ENCODE results near the gene SDCCAG8.

The SDCCAG8 gene

GRCh38 chr1:243483952-243484351, 228.1 kb downstream of the SDCCAG8 start:
- DNase-seq (ENCODE audit: low read depth), result no peak

- DNase-seq (ENCODE audit: low read depth), result no peak
Observed at GRCh38 chr1:243487036-243487648, 231.3 kb downstream of the SDCCAG8 start.

- DNase-seq (ENCODE audit: low read depth), result no peak
Observed at GRCh38 chr1:243487649-243488227, 231.9 kb downstream of the SDCCAG8 start.

GRCh38 chr1:243488459-243489157, 232.8 kb downstream of the SDCCAG8 start:
- DNase-seq (ENCODE audit: low read depth), result no peak

GRCh38 chr1:243489158-243489527, 233.3 kb downstream of the SDCCAG8 start:
- DNase-seq (ENCODE audit: low read depth), result no peak

- no peak for DNase-seq (ENCODE audit: low read depth)
Observed at GRCh38 chr1:243489681-243490546, 234.1 kb downstream of the SDCCAG8 start.

- no peak for DNase-seq (ENCODE audit: low read depth)
Observed at GRCh38 chr1:243490748-243491686, 235.2 kb downstream of the SDCCAG8 start.

- no peak for DNase-seq (ENCODE audit: low read depth)
Observed at GRCh38 chr1:243493156-243494129, 237.6 kb downstream of the SDCCAG8 start.

- no peak for DNase-seq (ENCODE audit: low read depth)
Observed at GRCh38 chr1:243494741-243495431, 239.0 kb downstream of the SDCCAG8 start.

- no peak for DNase-seq (ENCODE audit: low read depth)
Observed at GRCh38 chr1:243495442-243496186, 239.8 kb downstream of the SDCCAG8 start.

GRCh38 chr1:243496187-243496646, 240.4 kb downstream of the SDCCAG8 start:
- no peak for DNase-seq (ENCODE audit: low read depth)

- DNase-seq (ENCODE audit: low read depth), result no peak
Observed at GRCh38 chr1:243496806-243497205, 241.0 kb downstream of the SDCCAG8 start.

- DNase-seq (ENCODE audit: low read depth), result no peak
Observed at GRCh38 chr1:243497939-243498681, 242.3 kb downstream of the SDCCAG8 start.

- no peak for DNase-seq (ENCODE audit: low read depth)
Observed at GRCh38 chr1:243499248-243499647, 243.4 kb downstream of the SDCCAG8 start.

- no peak for DNase-seq (ENCODE audit: low read depth)
Observed at GRCh38 chr1:243499711-243500110, 243.9 kb downstream of the SDCCAG8 start.

GRCh38 chr1:243500512-243500911, 244.7 kb downstream of the SDCCAG8 start:
- DNase-seq (ENCODE audit: low read depth), result no peak

- no peak for DNase-seq (ENCODE audit: low read depth)
Observed at GRCh38 chr1:243501002-243501401, 245.2 kb downstream of the SDCCAG8 start.

- DNase-seq (ENCODE audit: low read depth), result no peak
Observed at GRCh38 chr1:243503155-243503554, 247.3 kb downstream of the SDCCAG8 start.
